ENCODE measurements around the gene PRND. TPM values are rescaled to one million over a fixed set of nuclear protein-coding genes. Genes with fewer than 3 reads are reported as not detected.

Gene PRND
- total RNA-seq, 1 donor from 2014 or later = not detected

DNA sequence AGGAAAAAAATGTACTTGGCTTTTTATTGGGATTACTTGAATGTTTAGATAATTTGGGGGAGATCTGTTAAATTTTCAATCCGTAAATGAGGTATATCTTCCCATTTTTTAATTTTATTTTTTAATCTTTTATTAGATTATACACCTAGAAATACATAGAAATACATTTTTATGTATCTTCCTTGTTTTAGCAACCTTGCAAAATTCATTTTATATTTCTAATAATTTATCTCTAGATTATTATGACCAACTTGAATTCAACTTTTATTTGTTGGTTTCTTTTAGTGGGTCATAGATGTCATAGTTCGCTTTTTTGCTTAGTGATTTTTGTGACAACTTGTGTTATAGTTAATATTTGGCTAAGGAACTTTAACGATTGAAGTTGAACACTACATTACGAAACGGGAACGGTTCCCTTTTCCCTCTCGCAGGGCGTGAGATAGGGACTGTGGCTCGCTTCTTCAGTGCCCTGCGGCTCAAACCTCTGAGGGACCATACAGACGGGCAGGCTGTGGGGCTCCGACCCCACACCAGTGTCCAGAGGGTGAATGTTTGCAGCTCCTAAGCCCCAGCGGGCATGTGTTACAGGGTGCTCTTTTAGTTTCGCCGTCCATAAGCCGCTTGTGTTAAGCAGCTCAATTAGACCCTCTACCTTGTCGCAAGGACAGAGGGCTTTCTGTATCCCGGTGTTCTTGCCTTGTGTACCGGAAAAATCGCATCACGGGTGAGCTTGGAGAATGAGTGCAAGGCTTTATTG is 53.8 kb downstream of the PRND start:
- Histone ChIP-seq H3K27me3 (ENCODE audit: control insufficient read depth, insufficient read depth, low read length) (no peaks in the 10 kb centered on the region), H3K36me3 (ENCODE audit: control insufficient read depth, insufficient read depth, low read length) (no peaks in the 10 kb centered on the region), H3K4me3 (ENCODE audit: low read depth, low read length) (no peak overlapping the region)
- no peak for DNase-seq (ENCODE audit: low read depth)
- TF ChIP-seq, protein P1, sequence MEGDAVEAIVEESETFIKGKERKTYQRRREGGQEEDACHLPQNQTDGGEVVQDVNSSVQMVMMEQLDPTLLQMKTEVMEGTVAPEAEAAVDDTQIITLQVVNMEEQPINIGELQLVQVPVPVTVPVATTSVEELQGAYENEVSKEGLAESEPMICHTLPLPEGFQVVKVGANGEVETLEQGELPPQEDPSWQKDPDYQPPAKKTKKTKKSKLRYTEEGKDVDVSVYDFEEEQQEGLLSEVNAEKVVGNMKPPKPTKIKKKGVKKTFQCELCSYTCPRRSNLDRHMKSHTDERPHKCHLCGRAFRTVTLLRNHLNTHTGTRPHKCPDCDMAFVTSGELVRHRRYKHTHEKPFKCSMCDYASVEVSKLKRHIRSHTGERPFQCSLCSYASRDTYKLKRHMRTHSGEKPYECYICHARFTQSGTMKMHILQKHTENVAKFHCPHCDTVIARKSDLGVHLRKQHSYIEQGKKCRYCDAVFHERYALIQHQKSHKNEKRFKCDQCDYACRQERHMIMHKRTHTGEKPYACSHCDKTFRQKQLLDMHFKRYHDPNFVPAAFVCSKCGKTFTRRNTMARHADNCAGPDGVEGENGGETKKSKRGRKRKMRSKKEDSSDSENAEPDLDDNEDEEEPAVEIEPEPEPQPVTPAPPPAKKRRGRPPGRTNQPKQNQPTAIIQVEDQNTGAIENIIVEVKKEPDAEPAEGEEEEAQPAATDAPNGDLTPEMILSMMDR (IDR thresholded peaks at IDR 0.05; ENCODE audit: insufficient read depth, low read length, poor library complexity, severe bottlenecking) = no peak

DNA sequence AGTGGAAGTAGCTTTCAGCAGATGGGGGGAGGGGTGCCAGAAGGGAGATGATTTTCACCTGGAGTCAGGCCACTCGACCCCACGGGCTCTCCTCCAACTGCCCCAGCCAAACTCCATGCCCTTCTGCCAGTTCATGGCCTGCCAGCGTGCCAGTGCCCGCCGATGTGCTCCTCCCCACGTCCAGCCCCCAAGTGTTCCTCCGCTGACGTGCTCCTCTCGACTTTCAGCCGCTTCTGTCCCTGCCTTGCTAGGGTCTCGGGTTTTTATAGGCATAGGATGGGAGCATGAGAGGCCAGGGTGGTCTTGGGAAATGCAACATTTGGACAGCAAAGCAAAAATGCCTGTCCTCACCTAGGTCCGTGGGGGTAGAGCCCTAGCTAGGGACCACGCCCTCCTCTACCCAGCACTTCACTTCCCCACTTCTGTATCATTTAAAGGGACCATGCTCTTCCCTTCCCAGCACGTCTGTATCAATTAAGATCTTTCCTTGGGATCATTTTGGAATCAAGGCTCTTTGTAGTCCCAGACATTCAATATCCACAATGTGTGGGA is 54.4 kb downstream of the PRND start:
- Histone ChIP-seq H3K4me3 (ENCODE audit: low read depth, low read length) (no peak overlapping the region), H3K27me3 (ENCODE audit: control insufficient read depth, insufficient read depth, low read length) (no peaks in the 10 kb centered on the region), H3K36me3 (ENCODE audit: control insufficient read depth, insufficient read depth, low read length) (no peaks in the 10 kb centered on the region)
- TF ChIP-seq, protein P1 (IDR thresholded peaks at IDR 0.05; ENCODE audit: insufficient read depth, low read length, poor library complexity, severe bottlenecking) = no peak
- DNase-seq (ENCODE audit: low read depth) = no peak

Other genes starting within 250 kb of the PRND start
- 105 and 127 TPM in 2 replicates for gene PRNP, start 35.5 kb upstream of the PRND start, total RNA-seq
- gene RASSF2, start 101.7 kb downstream of the PRND start, total RNA-seq = 12.6 and 16.2 TPM in 2 replicates

Data from kidney epithelial cell (primary cell).